Ecto neural progenitor cell (in vitro differentiated cells): Measurements from ENCODE around the gene USB1.
"Not testable (repeated sequence)": the region's sequence is repeated elsewhere in the genome, so short reads cannot be mapped to it uniquely, and the experiment has no call there.

Experiments
- DNase-seq: peaks from one replicate; pipeline ENCODE4 v3.0.0-alpha.2; 2018; ENCODE audit warnings: low spot score

The USB1 gene

GRCh38 chr16:57994361-57994760, 6.8 kb upstream of the USB1 start:
- no peak for DNase-seq

- no peak for DNase-seq
Measured at GRCh38 chr16:57994778-57995177, 6.4 kb upstream of the USB1 start.

DNA sequence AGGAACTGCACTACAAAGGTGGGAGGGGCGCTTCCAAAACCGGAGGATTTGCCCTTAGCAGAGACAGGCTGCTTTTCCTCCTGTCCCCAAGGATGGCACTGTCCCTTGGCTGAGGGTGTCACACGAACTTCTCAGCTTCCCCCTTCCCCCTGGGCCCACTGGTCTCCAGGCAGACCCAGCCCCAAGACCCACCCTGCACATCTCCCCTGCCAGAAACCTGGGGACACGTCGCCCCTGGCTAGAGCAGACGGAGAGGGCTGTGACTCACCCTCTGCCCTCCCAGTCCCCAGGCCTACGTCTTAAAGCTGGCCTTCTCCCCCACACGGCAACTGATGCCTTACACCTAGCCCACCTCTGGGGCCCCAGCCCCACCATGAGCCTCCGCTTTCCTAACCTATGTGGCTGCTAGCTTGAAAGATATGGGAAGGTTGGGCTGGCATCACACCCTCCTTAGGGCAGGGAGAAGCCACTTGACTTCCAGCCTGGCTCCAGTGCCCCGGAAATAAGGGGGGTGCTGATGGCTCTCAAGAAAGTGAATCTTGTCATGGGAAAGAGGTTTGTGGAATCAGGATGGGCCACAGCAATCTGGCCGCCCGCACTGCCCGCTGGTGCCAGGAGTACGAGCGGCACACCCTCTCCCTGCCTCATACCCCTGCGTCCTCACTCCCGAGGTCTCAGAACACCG, 5.3 kb upstream of the USB1 start:
- DNase-seq = no peak

- no peak for DNase-seq
Measured at GRCh38 chr16:57996406-57997175, 4.6 kb upstream of the USB1 start.

- DNase-seq = no peak
Measured at GRCh38 chr16:57997176-57997527, 4.1 kb upstream of the USB1 start.

- DNase-seq = no peak
Measured at GRCh38 chr16:57997528-57998265, 3.5 kb upstream of the USB1 start.

DNA sequence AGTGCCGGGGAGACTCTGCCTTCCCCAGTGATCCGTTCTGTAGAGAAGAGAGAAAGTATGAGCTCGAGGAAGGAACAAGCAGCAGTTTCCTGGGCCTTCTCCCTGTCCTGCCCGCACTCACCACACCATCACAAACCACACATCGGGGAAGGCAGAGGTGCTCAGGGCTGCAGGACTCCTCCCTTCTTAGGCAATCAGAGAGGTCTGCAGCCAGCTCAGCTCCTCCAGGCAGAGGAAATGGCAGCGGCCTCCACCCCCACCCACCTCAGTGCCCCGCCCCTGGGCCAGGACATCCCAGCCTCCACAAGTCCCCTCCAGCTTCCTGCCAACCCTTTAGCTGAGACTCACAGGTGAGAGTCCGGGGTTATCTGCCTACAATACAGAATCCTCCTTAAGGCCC, 2.7 kb upstream of the USB1 start:
- DNase-seq = no peak

DNA sequence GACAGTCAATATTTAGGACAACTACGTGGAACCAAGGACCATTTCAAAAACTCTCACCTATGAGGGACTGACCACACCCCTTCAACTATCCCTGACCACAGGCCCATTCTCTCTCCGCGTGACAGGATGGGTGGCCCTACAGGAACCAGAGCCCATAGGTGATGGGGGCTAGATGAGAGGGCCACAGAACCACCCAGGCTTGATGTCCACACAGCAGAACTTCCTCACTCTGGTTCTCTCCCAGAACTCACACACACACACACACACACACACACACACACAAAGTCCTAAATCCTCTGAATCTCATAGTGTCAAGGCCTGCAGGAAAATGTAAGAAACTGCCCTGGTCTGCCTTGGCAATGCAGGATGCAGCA, 2.2 kb upstream of the USB1 start:
- DNase-seq = no peak

DNA sequence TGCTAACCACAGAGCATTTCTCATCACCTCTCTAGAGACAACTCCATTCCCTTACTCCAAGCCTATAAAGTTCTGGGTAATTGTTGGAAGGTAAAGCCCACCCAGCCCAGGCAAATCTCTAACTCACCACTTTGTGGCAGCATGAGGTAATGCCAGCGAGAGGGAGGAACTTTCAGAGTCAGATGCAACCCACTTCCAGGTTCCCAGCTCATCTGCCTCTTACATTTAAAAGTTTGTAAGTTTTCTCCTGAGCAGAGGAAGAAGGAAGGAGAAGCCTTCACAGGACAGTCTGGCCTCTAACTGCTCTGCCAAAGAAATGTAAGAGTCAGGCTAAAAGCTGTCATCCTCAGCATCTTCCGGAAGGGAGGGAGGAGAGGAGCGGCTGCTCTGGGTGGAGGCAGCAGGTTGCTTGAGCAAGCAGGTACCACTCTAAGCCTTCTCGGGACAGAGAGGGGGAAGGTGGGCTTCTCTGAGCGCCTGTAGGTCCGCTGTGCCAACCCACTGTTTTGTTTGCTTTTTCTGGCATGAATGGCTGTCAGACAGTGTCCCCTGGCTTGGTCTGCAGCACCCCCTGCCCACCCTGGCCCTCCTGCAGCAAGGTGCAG, 1.7 kb upstream of the USB1 start:
- no peak for DNase-seq

- DNase-seq = no peak
Measured at GRCh38 chr16:57999971-58000705, 1.1 kb upstream of the USB1 start, which contains the start of gene ZNF319. ZNF319 (minus strand) TSS chr16:58000672; CDS start chr16:57998265, 2,407 bp downstream.

DNA sequence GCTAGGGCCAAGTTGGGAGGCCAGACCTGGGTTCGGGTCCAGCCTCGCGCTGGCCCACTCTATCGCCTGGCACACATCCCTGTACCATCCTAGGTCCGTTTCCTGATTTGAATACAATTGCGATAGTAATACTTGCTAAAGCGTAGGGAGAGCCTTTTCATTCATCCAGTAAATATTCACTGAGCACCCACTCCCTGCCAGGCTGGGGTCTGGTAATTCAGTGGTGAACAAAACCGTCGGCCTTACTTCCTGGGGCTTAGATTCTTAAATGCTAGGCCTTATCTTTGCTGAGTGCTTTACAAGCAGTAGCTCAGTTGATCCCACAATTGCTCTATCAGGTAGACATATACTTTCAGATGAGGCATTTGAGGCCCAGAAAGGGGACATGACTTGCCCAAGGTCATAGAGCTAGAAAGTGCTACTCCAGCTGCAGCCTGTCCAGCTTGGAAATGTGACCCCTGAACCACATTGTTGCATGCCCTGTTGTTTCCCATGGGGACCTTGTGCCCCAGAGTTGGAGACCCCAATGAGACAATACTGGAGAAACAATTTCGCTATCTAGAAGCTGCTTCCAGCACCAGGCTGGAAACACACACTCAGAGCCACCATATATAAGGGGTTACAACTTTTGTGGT, 691 bp downstream of the USB1 start:
- DNase-seq = no peak

GRCh38 chr16:58002416-58002800, 1.2 kb downstream of the USB1 start:
- no peak for DNase-seq

- no peak for DNase-seq
Measured at GRCh38 chr16:58002936-58003335, 1.7 kb downstream of the USB1 start.

- DNase-seq = not testable (repeated sequence)
Measured at GRCh38 chr16:58004736-58005135, 3.5 kb downstream of the USB1 start.

DNA sequence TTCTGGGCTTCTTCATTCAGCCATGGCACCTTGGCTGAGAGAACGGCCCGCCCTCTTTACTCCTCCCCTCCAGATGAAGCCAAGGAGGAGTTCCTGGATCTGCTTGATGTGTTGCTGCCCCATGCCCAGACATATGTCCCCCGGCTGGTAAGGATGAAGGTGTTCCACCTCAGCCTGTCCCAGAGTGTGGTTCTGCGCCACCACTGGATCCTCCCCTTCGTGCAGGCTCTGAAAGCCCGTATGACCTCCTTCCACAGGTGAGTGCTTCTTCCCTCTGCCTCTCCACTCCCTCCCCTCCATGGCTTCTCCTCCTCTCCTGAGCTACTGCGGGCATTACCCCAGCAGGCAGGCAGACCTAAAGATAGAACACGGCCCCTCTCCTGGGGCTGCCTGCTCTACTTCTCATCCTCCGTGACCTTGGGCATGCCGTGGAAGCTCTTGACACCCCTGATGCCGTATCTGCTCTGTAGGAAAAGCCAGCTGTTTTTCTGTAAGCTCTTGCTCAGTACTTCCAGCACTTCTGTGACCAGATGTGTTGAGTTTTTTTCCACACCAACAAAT, 8.7 kb downstream of the USB1 start:
- no peak for DNase-seq

GRCh38 chr16:58010886-58011285, 9.7 kb downstream of the USB1 start:
- DNase-seq = no peak

DNA sequence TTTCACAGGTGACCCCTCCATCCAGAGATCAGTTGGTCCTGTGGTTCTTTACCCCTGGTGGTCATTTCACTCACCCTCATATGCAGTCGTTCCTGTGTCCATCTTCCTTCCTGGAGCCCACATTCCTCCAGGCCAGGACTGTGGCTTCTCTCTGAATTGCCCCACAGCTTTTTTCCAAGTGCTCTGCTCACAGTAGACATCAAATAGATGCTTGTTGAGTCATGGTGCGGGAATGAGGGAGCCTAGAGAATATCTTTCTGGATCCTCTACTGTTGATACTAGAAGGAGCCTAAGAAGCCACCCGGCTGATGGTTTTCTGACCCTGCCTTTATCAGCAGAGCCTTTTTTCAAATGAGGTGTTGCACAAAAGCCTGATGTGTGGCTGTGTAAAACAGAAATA, 10.4 kb downstream of the USB1 start:
- DNase-seq = no peak

DNA sequence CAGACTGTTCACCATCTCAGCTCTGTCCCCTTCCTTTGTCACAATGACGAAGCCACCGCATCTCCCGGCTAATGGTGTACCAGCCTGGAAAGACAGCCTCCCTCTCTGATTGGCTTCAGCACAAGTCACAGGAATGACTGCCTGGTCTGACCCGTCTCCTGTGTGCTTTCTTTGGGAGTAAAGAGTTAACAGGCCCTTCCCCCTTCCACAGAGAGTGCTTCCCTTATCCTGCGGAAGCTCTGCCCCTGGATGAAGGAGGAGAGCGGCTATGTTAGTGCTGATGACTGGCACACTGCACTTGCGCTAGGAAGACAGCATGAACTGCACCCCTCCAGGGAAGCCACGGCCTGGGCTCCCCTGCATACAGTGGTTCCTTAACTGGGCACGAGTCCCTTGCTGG, 11.3 kb downstream of the USB1 start:
- DNase-seq = no peak

- DNase-seq = no peak
Measured at GRCh38 chr16:58013201-58013956, 12.2 kb downstream of the USB1 start.

- no peak for DNase-seq
Measured at GRCh38 chr16:58016840-58017446, 15.7 kb downstream of the USB1 start.
